Right forelimb (tissue), 1 donor: ENCODE measurements around the gene MAEA.
A peak's percentile ranks its signal among the peaks of the same experiment; 100 is the strongest.

Experiments used
- DNase-seq: peaks from one replicate; pipeline ENCODE4 v3.0.0-alpha.2; 2018

MAEA gene

GRCh38 chr4:1302159-1302558, 12.5 kb downstream of the MAEA start:
- DNase-seq: no peak

- no peak for DNase-seq
Observed at GRCh38 chr4:1305261-1305711, 15.6 kb downstream of the MAEA start.

- no peak for DNase-seq
Observed at GRCh38 chr4:1305781-1306455, 16.2 kb downstream of the MAEA start.

- no peak for DNase-seq
Observed at GRCh38 chr4:1307951-1308735, 18.5 kb downstream of the MAEA start.

GRCh38 chr4:1309261-1310010, 19.7 kb downstream of the MAEA start:
- peak; percentile 92 for DNase-seq

- no peak for DNase-seq
Observed at GRCh38 chr4:1310031-1310795, 20.5 kb downstream of the MAEA start.

GRCh38 chr4:1310796-1311631, 21.3 kb downstream of the MAEA start:
- DNase-seq: no peak

- DNase-seq: no peak
Observed at GRCh38 chr4:1312821-1313640, 23.3 kb downstream of the MAEA start.

- DNase-seq: no peak
Observed at GRCh38 chr4:1315306-1315705, 25.6 kb downstream of the MAEA start.

- no peak for DNase-seq
Observed at GRCh38 chr4:1315836-1316536, 26.3 kb downstream of the MAEA start.

GRCh38 chr4:1316537-1317168, 27.0 kb downstream of the MAEA start:
- no peak for DNase-seq

- no peak for DNase-seq
Observed at GRCh38 chr4:1317177-1318045, 27.7 kb downstream of the MAEA start.

GRCh38 chr4:1318046-1318375, 28.3 kb downstream of the MAEA start:
- DNase-seq: no peak

GRCh38 chr4:1318488-1319213, 29.0 kb downstream of the MAEA start:
- no peak for DNase-seq

- no peak for DNase-seq
Observed at GRCh38 chr4:1321486-1321885, 31.8 kb downstream of the MAEA start.

- no peak for DNase-seq
Observed at GRCh38 chr4:1321946-1322650, 32.4 kb downstream of the MAEA start.

GRCh38 chr4:1323280-1323634, 33.6 kb downstream of the MAEA start:
- no peak for DNase-seq
